Neutrophil (primary cell): ENCODE measurements around the gene SHC2.

ENCODE experiments used
- H3K27ac ChIP-seq: fragments of 200-600 bp; sonication (generic); 2 replicates; pipeline ENCODE4 v1.5.1; 2016; ENCODE audit warnings: mild to moderate bottlenecking, moderate library complexity
- H3K27me3 ChIP-seq: fragments of 200-600 bp; sonication (generic); 2 replicates; pipeline ENCODE4 v1.6.0; 2016; ENCODE audit warnings: mild to moderate bottlenecking
- H3K36me3 ChIP-seq: fragments of 200-600 bp; sonication (generic); 2 replicates; pipeline ENCODE4 v1.5.1; 2017
- H3K4me1 ChIP-seq, 2 experiments: fragments of 200-600 bp in 1 of 2; sonication (generic) in 1 of 2; 1 replicate in 1 of 2; 2 replicates in 1 of 2; pipeline versions ENCODE4 v1.5.1 to v1.6.1; 2013 to 2016; ENCODE audit warnings: low read depth in 1 of 2, low read length in 1 of 2, mild to moderate bottlenecking in 1 of 2, moderate library complexity in 1 of 2; ENCODE audit not compliant: control insufficient read depth in 1 of 2, insufficient read depth in 1 of 2
- H3K4me3 ChIP-seq, 2 experiments: fragments of 200-600 bp in 1 of 2; sonication (generic) in 1 of 2; 1 replicate in 1 of 2; 2 replicates in 1 of 2; pipeline ENCODE4 v1.5.1; 2013 to 2016; ENCODE audit warnings: low read depth in 1 of 2, low read length in 1 of 2, mild to moderate bottlenecking in 1 of 2, moderate library complexity in 1 of 2
- H3K9me3 ChIP-seq: fragments of 200-600 bp; sonication (generic); 2 replicates; pipeline ENCODE4 v1.5.1; 2016
- CTCF ChIP-seq: fragments of 200-600 bp; sonication (generic); IDR thresholded peaks from 2 replicates; pipeline ENCODE4 v1.5.1; 2016; ENCODE audit warnings: antibody characterized with exemption

The SHC2 gene

GRCh38 chr19:422213-422916, 38.5 kb downstream of the SHC2 start:
- no peak overlapping the region for H3K4me3 ChIP-seq
- peaks cover 8% of the 10 kb centered on the region for H3K27me3 ChIP-seq
- H3K36me3 ChIP-seq = no peaks in the 10 kb centered on the region

GRCh38 chr19:419721-420515, 40.9 kb downstream of the SHC2 start:
- peaks cover 9% of the 10 kb centered on the region for H3K27me3 ChIP-seq
- TF ChIP-seq CTCF = no peak
- H3K4me1 ChIP-seq = no peaks in the 10 kb centered on the region
- H3K4me3 ChIP-seq = no peak overlapping the region
- H3K9me3 ChIP-seq = no peaks in the 10 kb centered on the region
- H3K27ac ChIP-seq = no peak overlapping the region
- no peaks in the 10 kb centered on the region for H3K36me3 ChIP-seq

More at GRCh38 chr19:422213-422916, 38.5 kb downstream of the SHC2 start:
- no peaks in the 10 kb centered on the region for H3K9me3 ChIP-seq
- no peaks in the 10 kb centered on the region for H3K4me1 ChIP-seq
- no peak for TF ChIP-seq CTCF
- no peak overlapping the region for H3K27ac ChIP-seq

GRCh38 chr19:418761-419671, 41.8 kb downstream of the SHC2 start:
- Histone ChIP-seq H3K36me3 (no peaks in the 10 kb centered on the region), H3K9me3 (no peaks in the 10 kb centered on the region), H3K4me1 (no peaks in the 10 kb centered on the region), H3K27me3 (peaks cover 9% of the 10 kb centered on the region), H3K27ac (no peak overlapping the region), H3K4me3 (no peak overlapping the region)
- TF ChIP-seq CTCF = no peak

- peaks cover 23% of the 10 kb centered on the region for H3K27me3 ChIP-seq
- H3K36me3 ChIP-seq = no peaks in the 10 kb centered on the region
- H3K4me3 ChIP-seq = no peak overlapping the region
- H3K9me3 ChIP-seq = no peaks in the 10 kb centered on the region
- TF ChIP-seq CTCF = no peak
- H3K27ac ChIP-seq = no peak overlapping the region
- H3K4me1 ChIP-seq = no peaks in the 10 kb centered on the region
These were observed 44.4 kb downstream of the SHC2 start for GRCh38 chr19:416416-416815.

GRCh38 chr19:415292-415691, 45.5 kb downstream of the SHC2 start:
- Histone ChIP-seq H3K27me3 (peaks cover 33% of the 10 kb centered on the region), H3K4me1 (no peaks in the 10 kb centered on the region), H3K4me3 (no peak overlapping the region), H3K27ac (no peak overlapping the region), H3K36me3 (no peaks in the 10 kb centered on the region), H3K9me3 (no peaks in the 10 kb centered on the region)
- TF ChIP-seq CTCF = no peak
